NCI-H1436 (cell line): ENCODE measurements around the gene APOL1.
A peak's percentile ranks its signal among the peaks of the same experiment; 100 is the strongest.

Experiments
- DNase-seq: peaks from one replicate; lab custom pipeline; 2025; lab: John Stamatoyannopoulos, UW

The APOL1 gene

DNA sequence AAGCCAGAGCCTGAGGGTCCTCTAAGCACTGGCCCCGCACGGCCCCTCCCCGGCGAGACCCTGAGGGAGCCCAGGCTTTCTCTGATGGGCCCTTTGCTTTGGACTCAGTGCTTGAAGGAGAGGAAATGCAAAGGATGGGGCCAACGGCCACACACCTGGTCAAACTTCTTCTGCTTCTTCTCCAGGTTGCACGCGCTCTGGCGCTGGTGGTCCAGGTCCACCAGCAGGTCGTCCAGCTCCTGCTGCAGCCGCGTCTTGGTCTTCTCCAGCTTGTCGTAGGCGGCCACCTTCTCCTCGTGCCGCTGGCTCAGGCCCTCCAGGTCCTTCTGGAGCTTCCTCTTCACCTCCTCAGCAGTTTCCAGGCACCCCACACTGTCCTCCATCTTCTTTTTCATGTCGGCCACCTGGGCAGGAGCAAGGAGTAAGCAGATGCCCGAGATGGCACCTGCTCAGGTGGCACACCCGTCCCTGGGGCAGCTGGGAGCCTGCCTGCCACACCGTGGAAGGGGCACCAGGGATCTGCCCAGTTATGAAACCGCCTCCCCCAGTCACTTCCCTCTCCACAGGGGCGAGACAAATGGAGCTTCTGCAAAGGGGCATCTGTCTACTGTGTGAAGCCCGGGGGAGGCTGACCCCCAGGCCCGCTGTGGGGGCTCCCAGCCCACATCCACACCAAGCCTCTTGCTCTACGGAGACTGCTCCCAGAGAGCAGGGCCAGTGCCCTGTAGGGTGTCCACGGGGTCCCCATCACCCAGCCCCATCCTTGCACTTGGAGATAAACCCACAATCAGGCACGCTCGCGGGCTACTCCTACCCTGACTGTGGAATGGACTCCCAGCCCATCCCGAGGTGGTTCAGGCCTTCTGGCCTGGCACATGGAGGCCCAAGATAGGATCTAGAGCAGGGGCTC is 39.2 kb downstream of the APOL1 start:
- DNase-seq: no peak

DNA sequence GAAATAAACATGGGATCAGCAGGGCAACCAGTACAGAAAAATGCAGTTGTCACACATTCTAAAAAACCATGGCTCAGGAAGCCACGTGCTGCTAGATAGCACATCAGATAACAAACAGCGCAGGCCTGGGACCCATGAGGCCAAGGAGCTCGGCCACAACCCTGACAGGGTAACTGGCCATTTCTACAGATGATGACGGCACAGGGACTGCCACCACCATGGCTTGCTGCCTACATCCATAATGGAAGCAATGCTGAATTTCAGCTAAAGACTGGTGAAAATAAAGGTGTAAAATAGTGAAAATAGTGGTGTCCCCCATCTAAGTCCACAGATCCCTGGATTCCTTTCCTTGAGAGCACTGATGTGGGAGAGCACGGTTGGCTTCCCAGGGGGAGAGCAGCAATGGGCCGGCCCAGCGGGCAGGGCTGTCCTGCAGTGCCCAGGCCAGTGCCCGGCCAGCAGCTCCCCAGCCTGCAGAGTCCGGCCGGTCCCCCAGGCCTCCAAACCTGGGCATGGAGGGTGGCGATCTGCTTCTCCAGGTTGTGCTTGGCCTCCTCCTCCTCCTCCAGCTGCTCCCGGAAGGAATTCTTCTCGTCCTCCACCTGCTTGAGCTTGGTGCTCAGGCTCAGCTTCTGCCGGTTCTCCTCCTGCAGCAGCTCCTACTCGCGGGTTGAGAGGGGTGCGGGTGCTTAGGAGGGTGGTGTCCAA is 40.0 kb downstream of the APOL1 start:
- no peak for DNase-seq

DNA sequence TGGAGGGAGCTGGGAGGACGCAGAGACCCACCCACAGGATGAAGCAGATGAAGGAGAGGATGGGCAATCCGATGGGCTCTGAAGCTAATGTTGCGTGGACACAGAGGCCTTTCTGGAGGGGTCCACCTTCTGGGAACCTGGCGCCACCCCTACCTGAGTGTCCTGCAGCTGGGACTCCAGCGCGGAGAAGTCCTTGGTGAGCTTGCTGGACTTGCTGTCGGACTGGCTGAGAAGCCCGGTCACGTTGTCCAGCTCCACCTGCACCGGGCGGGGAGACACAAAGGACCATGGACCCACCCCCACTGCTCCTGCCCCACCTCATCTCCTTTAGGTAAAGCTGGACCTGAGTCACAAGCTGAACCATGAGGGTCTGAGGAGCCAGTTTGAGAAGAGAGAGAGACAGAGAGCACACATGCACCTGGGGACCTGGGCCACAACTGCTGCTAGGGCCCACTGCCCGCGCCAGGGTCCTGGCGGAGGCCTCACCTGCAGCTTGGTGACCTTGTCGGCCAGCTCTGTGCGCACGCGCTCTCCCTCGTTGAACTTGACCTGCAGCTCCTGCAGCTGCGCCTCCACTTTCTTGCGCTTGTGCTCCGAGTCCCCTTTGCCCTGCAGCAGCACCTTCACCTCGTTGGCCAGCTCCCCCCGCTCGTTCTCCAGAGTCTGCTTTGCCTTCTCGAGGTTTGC is 40.8 kb downstream of the APOL1 start:
- DNase-seq: no peak

DNA sequence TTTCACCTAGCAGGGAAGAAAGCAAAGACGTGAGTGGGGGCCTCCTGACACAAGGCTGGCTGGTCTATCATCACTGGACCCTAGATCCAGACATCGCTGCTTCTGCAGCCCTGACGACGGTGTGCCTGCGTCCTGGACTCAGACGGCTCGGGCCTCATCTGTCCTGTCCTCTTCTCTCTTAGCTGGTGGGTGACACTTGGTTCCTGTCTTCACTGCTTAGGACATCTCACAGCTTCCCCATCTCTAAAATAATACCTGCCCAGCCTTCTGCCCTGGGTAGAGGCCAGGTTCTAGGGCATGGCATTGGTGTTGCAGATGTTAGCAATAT is 41.3 kb downstream of the APOL1 start:
- no peak for DNase-seq

DNA sequence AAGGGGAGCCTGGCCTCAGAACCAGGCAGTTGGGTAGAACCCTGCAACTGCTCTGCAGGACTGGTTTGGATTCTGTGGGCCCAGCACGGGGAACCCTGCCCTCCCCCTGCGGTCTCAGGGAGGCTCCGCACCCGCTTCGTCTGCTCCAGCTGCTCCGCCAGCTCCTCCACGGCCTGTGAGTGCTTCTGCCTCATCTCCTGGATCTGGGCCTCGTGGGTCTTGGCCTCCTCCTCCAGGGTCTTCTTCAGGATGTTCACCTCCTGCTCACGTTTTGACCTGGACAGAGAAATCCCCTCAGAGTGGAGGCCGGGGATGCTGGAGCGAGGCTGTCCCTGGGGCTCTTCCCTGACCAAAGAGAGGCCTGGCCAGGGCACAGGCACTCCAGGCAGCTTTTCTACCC is 41.9 kb downstream of the APOL1 start:
- no peak for DNase-seq

DNA sequence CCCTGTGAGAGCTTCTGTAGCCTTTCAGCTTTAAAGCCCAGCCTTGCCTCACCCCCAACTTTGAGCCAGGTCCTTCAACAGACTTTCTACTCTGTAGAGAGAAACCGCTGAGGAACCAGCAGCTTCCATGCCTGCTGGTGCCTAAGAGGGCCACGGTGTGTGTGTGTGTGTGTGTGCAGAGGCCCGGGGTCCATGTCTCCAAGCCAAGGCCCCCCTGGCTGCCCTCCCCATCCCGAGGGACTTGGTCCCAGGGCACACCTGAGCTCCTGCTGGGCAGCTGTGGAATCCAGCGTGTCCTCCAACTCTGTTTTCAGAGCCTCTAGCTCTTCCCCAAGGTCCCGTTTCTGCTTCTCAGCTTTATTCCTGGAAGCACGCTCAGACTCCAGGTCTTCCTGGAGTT is 42.3 kb downstream of the APOL1 start:
- DNase-seq: no peak

DNA sequence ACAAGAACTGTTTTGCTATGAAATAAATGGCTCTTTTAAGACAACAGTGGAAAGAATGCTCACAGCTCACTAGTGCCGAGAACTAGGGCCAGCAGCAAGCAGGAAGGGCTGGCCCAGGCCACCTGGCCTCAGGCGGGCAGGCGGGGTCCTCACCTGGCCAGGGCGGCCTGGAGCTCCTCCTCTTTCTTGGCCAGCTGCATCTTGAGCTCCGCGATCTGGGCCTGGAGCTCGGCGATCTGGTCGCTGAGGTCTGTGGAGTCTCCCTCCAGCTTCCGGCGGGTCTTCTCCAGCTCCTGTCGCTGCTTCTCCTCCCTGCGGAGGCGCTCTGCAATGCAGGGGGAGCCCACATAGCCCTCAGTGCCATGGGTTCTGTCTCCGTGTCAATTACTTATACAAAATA is 43.8 kb downstream of the APOL1 start:
- no peak for DNase-seq

DNA sequence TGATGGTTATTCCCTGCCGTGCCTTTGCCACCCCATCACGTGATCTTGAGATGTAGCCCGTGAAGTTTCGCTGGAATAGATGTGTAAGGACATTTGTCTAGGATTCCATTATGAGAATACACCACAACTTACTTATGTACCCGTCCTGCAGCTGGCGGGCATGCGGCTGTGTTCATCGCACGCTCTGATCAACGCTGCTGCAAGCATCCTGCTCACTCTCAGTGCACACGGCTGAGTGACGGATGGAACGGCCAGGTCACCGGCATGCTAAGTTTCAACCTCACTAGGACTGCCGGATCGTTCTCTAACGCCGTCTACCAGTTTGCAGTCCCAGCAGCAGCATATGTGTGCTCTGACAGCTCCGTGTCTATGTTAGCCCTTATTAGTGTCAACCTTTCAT is 44.6 kb downstream of the APOL1 start:
- DNase-seq: no peak

DNA sequence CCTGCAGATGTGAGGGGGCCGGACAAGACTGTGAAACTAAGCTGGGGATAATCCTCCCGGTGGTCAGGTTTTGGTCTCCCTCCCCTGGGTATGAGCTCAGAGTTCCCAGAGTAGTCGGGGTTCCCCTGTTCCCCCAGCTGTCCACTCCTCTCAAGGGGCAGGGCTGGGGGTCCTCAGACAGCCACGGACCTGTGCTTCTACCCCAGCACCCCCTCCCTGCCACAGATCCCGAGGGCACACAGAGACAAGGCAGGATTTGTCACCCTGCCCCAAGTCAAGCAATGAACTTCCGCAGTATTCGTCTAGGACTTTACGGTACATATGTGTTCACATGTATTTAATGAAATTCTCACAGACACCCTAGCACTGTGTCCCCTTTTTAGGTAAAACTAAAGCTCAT is 45.2 kb downstream of the APOL1 start:
- no peak for DNase-seq

DNA sequence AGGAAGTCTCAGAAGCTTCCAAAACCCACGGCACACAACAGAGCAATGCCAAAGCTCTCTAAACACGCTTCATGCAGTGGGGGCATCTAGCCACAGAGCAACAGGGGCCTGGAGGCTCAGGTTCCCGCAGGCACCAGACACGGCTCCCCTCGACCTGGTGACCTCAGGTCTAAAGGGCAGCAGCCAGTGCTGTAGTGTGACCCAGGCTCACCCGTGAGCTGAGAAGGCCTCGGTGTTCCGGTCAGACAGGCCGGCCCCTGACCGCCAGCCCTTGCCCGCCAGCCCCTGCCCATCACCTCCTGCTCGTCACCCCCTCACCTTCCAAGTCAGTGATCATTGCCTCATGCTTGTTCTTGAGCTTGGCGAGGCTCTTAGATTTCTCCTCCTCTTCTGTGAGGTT is 45.7 kb downstream of the APOL1 start:
- no peak for DNase-seq

DNA sequence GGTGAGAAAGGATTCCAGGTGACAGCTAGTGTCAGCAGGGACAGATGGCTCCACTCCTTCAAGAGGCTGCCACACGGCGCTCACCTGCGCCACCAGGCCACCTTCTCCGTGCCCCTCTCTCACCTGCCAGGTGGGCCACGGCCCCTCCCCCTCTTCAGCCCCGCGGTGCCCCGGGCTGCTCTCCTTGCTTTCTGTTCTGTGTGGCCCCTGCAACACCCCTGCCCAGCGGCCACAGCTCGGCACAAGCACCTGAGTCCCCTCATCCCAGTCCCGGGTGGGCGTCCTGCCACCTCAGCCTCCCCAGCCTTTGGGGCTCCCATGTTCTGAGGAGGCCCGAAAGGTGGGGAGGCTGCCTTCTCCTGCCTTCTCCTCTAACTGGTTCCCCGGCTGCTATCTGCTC is 46.4 kb downstream of the APOL1 start:
- DNase-seq: no peak

DNA sequence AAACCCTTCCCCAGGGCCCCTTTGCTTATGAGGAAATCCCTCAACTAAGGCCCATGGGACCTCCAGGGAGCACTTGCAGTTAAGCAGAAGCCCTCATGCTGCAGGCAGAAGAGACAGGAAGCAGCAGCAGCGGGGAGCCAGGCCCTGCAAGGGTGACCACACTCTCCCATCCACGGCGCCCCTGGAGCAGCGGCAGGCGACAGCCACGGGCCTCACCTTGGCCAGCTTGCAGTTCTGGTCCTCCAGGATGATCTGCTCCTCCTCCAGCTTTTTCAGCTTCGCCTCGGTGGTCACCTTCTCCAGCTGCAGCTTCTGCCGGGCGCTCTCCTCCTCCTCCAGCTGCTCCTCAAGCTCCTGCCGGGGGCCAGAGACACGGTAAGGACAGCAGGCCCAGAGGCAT is 47.0 kb downstream of the APOL1 start:
- no peak for DNase-seq

DNA sequence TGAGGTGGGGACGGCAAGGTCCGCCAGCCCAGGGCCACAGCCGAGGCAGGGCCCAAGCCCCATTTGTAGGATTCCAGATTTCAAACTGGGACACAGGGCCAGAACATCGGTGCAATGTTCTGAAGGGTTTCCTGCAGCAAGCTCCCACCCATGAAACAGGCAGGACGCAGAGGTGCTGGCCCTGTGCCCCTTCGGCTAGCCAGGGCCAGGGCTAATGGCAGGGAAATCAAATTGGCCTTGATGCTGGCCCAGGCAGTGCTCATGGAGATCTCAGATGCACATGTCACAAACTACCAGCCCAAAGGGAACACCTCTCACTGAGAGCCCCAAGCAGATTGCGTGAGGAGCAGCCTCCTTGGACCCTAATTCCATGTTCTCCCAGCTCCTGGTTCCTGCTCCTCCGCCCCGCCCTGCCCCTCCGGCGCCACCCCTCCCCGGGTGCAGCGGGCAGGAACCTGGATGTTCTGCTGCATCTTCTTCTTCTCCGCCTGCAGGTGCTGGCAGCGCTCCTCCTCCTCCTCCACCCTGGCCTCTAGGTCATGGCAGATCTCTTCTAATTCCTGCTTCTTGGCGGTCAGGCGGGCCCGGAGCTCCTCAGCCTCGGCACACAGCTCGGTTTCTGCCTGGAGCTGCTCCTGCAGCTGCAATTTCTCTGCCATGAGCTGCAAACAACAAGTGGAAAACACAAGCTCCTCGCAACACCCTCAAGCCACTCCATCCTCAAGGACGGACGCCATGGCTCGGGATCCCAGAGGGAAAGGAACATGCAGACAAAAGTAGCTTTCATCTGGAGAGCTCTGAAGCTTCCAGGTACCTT is 47.7 kb downstream of the APOL1 start:
- DNase-seq: no peak

DNA sequence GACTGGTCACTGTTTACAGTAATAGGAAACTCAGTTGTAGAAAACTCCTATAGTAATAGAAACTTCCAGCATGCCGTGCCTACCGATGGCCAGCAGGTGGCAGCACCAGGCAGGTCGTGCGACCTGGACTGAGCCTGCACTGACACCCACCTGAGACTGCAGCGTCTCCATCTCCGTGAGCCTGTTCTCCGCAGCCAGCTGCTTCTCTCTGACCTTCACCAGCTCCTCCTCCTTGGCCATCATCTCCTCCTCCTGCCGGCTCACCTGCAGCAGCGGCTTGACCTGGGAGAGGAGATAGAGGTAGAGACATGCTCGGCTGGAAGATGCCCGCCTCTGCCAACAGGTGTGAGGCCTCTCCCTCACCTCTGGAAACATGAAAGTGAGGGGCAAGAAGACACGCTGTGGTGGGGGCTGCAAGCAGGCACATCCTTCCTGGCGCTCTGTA is 48.5 kb downstream of the APOL1 start:
- DNase-seq: peak; percentile 54

DNA sequence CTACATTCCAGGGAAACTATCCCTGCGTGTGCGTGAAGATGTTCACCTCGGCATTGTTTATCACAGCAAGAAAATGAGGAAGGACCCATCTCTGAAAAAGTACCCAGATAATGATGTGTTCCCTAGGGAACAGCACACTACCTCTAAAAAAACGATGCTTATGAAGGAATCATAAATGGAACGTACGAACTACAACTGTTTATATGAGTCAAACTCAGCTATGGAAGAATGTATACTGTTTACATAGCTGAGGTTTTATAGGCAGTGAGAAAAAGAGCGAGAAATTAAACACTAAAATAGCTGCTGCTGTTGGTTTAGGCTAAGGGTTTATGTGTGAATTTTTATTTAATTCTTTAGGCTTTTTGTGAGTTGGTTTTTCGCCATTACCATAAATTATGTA is 48.9 kb downstream of the APOL1 start:
- DNase-seq: no peak

DNA sequence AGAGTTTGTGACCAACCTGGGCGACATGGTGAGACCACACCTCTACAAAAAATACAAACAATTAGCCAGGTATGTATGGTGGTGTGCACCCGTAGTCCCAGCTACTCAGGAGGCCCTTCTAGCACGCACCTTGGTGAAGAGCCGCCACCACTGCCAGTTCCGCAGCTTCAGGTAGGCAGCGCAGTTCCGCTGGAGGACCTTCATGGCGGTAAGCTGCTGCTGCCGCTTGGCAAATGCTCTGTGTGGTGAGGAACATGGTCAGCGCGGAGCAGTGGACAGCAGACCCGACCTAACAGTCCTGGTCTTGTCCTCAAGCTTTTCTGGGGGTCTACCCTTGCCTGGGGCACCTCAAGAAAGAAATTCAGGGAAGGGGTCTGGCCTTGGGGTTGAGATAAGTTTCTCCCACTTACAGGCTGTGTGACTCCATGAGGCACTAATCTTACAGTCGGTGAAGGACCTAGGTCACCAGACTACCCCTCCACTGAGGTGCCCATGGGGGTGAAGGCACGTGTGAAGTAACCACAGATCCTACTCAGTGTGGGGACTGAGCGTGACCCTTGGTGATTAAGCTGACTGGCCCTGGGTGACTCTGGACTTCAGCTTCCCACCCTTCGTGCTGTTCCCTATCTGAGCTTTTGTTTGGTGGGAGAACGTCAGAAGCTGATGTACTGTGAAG is 49.6 kb downstream of the APOL1 start:
- no peak for DNase-seq

DNA sequence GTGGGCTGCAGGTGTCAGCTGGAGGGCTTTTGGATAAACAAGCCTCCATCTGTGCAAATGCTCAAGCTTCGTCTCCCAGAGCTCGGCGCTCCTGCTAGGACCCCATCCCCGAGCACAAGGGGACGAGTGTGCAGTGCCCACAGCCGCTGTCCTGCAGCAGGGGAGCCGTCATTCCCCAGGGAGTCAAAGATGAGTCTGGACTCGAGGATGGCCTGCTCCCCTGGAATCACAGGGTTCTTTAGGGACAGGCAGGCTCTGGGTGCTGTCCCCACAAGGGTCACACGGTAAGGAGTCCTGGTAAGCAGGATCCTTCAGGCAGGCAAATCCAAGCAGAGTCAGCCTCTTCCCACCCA is 50.2 kb downstream of the APOL1 start:
- no peak for DNase-seq

DNA sequence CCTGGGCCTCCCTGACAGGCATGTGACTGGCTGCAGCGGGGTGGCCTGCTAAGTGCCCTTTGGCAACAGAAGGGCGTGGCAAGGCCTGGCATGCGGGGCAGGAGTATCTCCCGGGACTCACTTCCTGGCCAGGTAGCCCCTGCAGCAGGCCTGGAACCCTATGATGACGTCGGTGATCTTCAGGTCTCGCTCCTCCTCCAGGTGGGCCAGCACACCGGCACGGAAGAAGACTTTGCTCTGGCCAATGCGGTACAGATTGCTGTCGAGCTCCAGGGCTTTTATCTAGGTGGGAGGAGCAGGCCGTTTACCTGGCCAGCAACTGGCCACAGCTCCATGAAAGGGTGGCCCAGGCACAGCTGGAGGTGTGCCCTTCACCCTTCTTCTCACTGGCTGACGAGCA is 50.9 kb downstream of the APOL1 start:
- no peak for DNase-seq

DNA sequence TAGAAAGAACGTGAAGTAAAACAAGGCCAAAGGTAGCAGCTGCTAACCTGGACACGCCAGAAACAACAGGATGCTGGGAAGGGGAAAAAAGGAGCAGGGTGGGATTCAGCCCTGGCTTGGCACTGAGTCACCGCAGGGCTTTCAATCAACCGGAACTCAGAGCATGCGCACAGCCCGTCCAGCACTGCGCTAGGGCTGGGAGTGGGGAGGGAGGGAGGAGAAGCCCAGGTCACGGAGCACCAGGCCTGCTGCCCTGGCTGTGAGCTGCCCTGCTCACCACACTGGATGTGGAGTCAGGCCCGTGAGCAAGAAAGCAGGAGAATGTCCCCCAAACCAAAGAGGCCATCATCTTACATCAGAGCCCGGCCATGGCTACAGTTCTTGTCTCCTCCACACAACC is 51.5 kb downstream of the APOL1 start:
- no peak for DNase-seq

DNA sequence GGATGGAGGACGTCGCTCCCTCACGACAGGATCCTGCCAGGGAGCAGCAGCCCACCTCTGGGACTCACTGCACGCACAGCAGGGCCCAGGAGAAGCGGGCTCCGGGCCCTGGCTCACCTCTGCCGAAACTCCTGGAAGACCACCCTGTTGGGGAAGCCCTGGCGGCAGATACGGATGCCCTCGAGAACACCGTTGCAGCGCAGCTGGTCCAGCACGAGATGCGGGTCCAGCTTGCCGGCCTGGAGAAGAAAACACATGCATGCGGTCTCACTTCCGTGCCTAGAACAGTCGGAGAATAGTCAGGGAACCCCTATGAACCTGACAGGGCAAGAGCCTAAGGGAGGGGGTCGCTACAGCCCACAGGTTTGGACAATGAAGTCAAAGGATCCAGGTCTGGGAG is 52.9 kb downstream of the APOL1 start:
- no peak for DNase-seq

DNA sequence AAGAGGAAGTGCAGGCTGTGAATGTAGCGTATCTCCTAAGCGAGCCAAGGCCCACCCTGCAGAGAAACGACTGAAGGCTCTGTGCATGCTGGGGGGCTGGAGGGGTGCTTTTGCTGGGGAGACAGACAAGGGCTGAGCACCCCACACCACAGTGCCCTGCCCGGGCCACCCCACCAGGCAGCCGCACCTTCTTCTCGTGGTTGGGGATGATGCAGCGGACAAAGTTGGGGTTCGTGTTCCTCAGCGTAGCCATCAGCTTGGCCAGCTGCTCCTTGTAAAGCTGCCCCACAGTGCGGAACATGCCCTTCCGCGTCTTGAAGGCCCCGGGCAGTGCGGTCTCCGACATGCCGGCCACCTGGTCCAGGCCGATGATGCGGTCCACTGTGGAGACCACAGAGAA is 53.3 kb downstream of the APOL1 start:
- no peak for DNase-seq

DNA sequence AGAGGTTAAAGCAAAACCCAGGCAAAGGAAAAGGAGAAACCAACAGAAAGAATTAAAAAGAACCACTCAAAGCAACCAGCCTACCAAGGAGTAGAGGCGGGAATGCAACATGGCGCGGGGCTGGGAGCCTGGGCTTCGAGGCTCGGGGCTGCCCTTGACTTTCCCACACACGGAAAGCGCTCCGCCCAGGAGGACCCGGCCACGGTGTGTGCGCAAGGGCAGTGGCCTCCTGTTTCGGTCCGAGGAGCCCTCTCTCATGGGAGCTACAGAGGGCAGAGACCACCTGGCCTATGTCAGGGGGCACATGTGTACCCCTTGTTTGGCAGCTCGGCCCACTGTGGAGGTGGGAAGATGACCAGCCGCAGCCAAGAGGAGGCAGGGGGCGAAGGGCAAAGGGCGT is 55.9 kb downstream of the APOL1 start:
- DNase-seq: no peak
